Hepatocyte (in vitro differentiated cells): Measurements from ENCODE around the gene KIF6.

Experiments
- EZH2phosphoT487 ChIP-seq: fragments of 200-600 bp; sonication (generic); IDR thresholded peaks from one replicate; pipeline ENCODE4 v1.6.1; 2018; ENCODE audit warnings: antibody characterized with exemption, mild to moderate bottlenecking, low read depth, moderate library complexity; ENCODE audit not compliant: unreplicated experiment, severe bottlenecking
- TF ChIP-seq, protein P1 (sequence below): fragments of 200-600 bp; sonication (generic); IDR thresholded peaks from 2 replicates; pipeline ENCODE4 v1.5.1; 2016; ENCODE audit warnings: antibody characterized with exemption, mild to moderate bottlenecking; ENCODE audit not compliant: poor library complexity

DNA sequence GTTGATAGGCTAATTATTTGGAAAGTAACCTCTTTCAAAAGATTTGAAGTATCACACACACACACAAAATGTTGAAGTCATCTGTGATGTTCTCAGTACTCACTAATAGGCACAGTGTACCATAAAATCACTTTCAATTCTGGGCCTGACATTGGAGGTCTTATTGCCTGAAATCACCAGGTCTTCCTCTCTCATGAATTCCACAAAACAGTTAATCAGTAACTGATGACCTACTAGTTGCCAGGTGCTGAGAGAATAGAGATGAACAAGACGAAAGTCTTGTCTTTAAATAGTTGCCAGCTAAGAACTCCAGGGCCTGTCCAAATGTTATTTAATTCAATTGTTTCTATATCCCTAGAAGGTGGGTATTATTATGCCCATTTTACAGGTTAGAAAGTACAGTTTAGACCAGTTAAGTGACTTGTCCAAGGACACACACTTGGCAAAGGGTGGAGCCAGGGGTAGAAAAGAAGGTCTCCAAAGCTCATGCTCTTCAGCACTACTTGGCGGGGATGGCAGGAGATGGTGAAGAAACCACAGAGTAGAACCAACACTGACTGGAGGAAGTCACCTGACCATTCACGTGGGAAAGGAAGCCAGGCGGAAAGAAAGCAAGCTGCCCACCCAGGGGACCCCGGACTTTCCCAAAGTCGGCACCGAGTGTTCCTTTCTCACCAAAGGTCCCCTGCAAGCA is 116.4 kb downstream of the KIF6 start:
- TF ChIP-seq, protein P1, sequence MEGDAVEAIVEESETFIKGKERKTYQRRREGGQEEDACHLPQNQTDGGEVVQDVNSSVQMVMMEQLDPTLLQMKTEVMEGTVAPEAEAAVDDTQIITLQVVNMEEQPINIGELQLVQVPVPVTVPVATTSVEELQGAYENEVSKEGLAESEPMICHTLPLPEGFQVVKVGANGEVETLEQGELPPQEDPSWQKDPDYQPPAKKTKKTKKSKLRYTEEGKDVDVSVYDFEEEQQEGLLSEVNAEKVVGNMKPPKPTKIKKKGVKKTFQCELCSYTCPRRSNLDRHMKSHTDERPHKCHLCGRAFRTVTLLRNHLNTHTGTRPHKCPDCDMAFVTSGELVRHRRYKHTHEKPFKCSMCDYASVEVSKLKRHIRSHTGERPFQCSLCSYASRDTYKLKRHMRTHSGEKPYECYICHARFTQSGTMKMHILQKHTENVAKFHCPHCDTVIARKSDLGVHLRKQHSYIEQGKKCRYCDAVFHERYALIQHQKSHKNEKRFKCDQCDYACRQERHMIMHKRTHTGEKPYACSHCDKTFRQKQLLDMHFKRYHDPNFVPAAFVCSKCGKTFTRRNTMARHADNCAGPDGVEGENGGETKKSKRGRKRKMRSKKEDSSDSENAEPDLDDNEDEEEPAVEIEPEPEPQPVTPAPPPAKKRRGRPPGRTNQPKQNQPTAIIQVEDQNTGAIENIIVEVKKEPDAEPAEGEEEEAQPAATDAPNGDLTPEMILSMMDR: no peak
- TF ChIP-seq EZH2phosphoT487: no peak
